IMR-90 (cell line): ENCODE results near the gene GRM8. TPM values are rescaled to one million over a fixed set of nuclear protein-coding genes. Genes with fewer than 3 reads are reported as not detected.

Experiments
- ATAC-seq: fragments of 200-7000 bp; cut with Tn5 transposase; 2 replicates; pipeline ENCODE4 v1.9.1; 2020; ENCODE audit warnings: low read depth, mild to moderate bottlenecking, moderate library complexity
- BruUV-seq: library from RNA; stranded (reverse); fragments of 400-500 nt; replicated peaks from 2 replicates; lab custom pipeline; 2021; lab: Mats Ljungman, UMichigan
- CTCF ChIA-PET: fragments of 300-600 bp; formaldehyde crosslinking; extraction: SDS; loops from one replicate; lab custom pipeline; 2021; ENCODE audit warnings: antibody characterized with exemption; lab: Yijun Ruan, JAX
- POLR2A ChIA-PET: fragments of 300-600 bp; sonication (Branson Sonifier 250); formaldehyde crosslinking; loops from one replicate; lab custom pipeline; 2022; ENCODE audit warnings: antibody characterized with exemption; ENCODE audit not compliant: unreplicated experiment; lab: Charles Lee
- DNase-seq: peaks from one replicate; pipeline ENCODE4 v3.0.0; 2013
- H2AFZ ChIP-seq: replicated peaks from 2 replicates; pipeline ENCODE3; 2013; ENCODE audit warnings: low read length, mild to moderate bottlenecking; ENCODE audit not compliant: poor library complexity
- H2AK5ac ChIP-seq: 2 replicates; pipeline ENCODE4 v1.6.1; 2013; ENCODE audit warnings: low read depth, low read length, inconsistent platforms
- H2AK9ac ChIP-seq: replicated peaks from 2 replicates; pipeline ENCODE3; 2013; ENCODE audit warnings: mild to moderate bottlenecking, low read depth, low read length, moderate library complexity; ENCODE audit not compliant: poor library complexity
- H2BK120ac ChIP-seq: 2 replicates; pipeline ENCODE4 v1.6.1; 2013; ENCODE audit warnings: low read depth, low read length, inconsistent platforms
- H2BK15ac ChIP-seq: 3 replicates; pipeline ENCODE4 v1.6.1; 2013; ENCODE audit warnings: low read depth, low read length, inconsistent platforms
- H2BK20ac ChIP-seq: 2 replicates; pipeline ENCODE4 v1.6.1; 2013; ENCODE audit warnings: low read depth, mild to moderate bottlenecking, inconsistent platforms, low read length, moderate library complexity
- H2BK5ac ChIP-seq: 2 replicates; pipeline ENCODE4 v1.6.1; 2013; ENCODE audit warnings: mild to moderate bottlenecking, low read depth, low read length, inconsistent platforms; ENCODE audit not compliant: poor library complexity, severe bottlenecking
- H3K14ac ChIP-seq: replicated peaks from 2 replicates; pipeline ENCODE4 v1.6.1; 2013; ENCODE audit warnings: low read depth, low read length, inconsistent platforms
- H3K18ac ChIP-seq: 2 replicates; pipeline ENCODE4 v1.6.1; 2013; ENCODE audit warnings: low read depth, low read length, control low read depth
- H3K23ac ChIP-seq: 2 replicates; pipeline ENCODE4 v1.6.1; 2013; ENCODE audit warnings: low read depth, low read length, inconsistent platforms
- H3K27ac ChIP-seq: 2 replicates; pipeline ENCODE4 v1.5.1; 2013; ENCODE audit warnings: mild to moderate bottlenecking, control low read depth, low read length; ENCODE audit not compliant: insufficient read depth
- H3K27me3 ChIP-seq: 2 replicates; pipeline ENCODE4 v1.6.1; 2013; ENCODE audit warnings: low read length; ENCODE audit not compliant: control insufficient read depth, insufficient read depth
- H3K36me3 ChIP-seq: 2 replicates; pipeline ENCODE4 v1.6.1; 2013; ENCODE audit warnings: low read length, mixed read lengths; ENCODE audit not compliant: control insufficient read depth, insufficient read depth
- H3K4ac ChIP-seq: 2 replicates; pipeline ENCODE4 v1.6.1; 2013; ENCODE audit warnings: low read depth, low read length, inconsistent platforms
- H3K4me1 ChIP-seq: 2 replicates; pipeline ENCODE4 v1.6.1; 2013; ENCODE audit warnings: low read length, mixed read lengths; ENCODE audit not compliant: control insufficient read depth, insufficient read depth
- H3K4me2 ChIP-seq: 2 replicates; pipeline ENCODE4 v1.6.1; 2013; ENCODE audit warnings: low read depth, mild to moderate bottlenecking, control low read depth, low read length, moderate library complexity
- H3K4me3 ChIP-seq: 2 replicates; pipeline ENCODE4 v1.5.1; 2013; ENCODE audit warnings: low read depth, mild to moderate bottlenecking, control low read depth, low read length, moderate library complexity; ENCODE audit not compliant: insufficient read depth
- H3K56ac ChIP-seq: 2 replicates; pipeline ENCODE4 v1.6.1; 2013; ENCODE audit warnings: low read length, inconsistent platforms; ENCODE audit not compliant: insufficient read depth; ENCODE audit errors: extremely low read depth
- H3K79me1 ChIP-seq, 2 experiments: 2 replicates each; pipeline ENCODE4 v1.6.1; 2013; ENCODE audit warnings: low read length in 2 of 2, inconsistent platforms in 1 of 2, low read depth in 1 of 2
- H3K9ac ChIP-seq: 2 replicates; pipeline ENCODE4 v1.6.1; 2013; ENCODE audit warnings: low read depth, low read length, control low read depth
- H3K9me1 ChIP-seq: 2 replicates; pipeline ENCODE4 v1.6.1; 2013; ENCODE audit warnings: low read length, inconsistent platforms; ENCODE audit not compliant: insufficient read depth
- H3K9me3 ChIP-seq: 2 replicates; pipeline ENCODE4 v1.6.1; 2013; ENCODE audit warnings: low read length; ENCODE audit not compliant: control insufficient read depth, insufficient read depth
- H4K20me1 ChIP-seq: 2 replicates; pipeline ENCODE4 v1.6.1; 2013; ENCODE audit warnings: low read length, inconsistent platforms; ENCODE audit not compliant: insufficient read depth
- H4K5ac ChIP-seq: 2 replicates; pipeline ENCODE4 v1.6.1; 2013; ENCODE audit warnings: mild to moderate bottlenecking, low read depth, low read length, control low read depth
- H4K8ac ChIP-seq, 2 experiments: 2 replicates each; pipeline ENCODE4 v1.6.1; 2013; ENCODE audit warnings: low read depth in 2 of 2, low read length in 2 of 2, control low read depth in 1 of 2, inconsistent platforms in 1 of 2
- H4K91ac ChIP-seq: 2 replicates; pipeline ENCODE4 v1.6.1; 2013; ENCODE audit warnings: low read depth, low read length, inconsistent platforms; ENCODE audit not compliant: insufficient read depth
- BHLHE40 ChIP-seq: fragments of 150-350 bp; IDR thresholded peaks from 2 replicates; pipeline ENCODE4 v1.6.1; 2016; ENCODE audit warnings: mild to moderate bottlenecking, low read depth, low read length
- WGBS, 2 experiments: methylation state at CpG; one replicate each; pipeline versions ENCODE4 v1.1.5 to v1.1.7; 2013; ENCODE audit warnings: missing lambda C conversion rate in 2 of 2; ENCODE audit not compliant: insufficient read length in 1 of 2; ENCODE audit errors: extremely low coverage in 2 of 2; 5-methylcytosine and 5-hydroxymethylcytosine counted together
- dilution Hi-C: fragments of 300-500 bp; cut with HindIII; formaldehyde crosslinking; loops from one replicate; pipeline ENCODE4 v1.14.3; 2018; ENCODE audit warnings: low sequenced_read_pairs; ENCODE audit not compliant: unreplicated experiment
- in situ Hi-C: fragments of 300-500 bp; cut with MboI; formaldehyde crosslinking; loops from 3 replicates; pipeline ENCODE4 v1.14.3; 2019; ENCODE audit warnings: low sequenced_read_pairs, inconsistent platforms, mixed read lengths
- intact Hi-C: fragments of 100-400 bp; cut with micrococcal nuclease; formaldehyde crosslinking; loops from 2 replicates; pipeline ENCODE4 v1.10.0; 2022
- polyA plus RNA-seq, 3 experiments: library from polyadenylated mRNA; depleted of rRNA; stranded (reverse); fragments of >200 nt; gene quantifications; 2 replicates each; pipeline ENCODE4 v1.2.3, GENCODE V29; 2012; ENCODE audit warnings: low replicate concordance in 1 of 3
- total RNA-seq: library from RNA; depleted of rRNA; stranded (reverse); fragments of >200 nt; gene quantifications from 2 replicates; pipeline ENCODE4 v1.2.3, GENCODE V29; 2012

Gene GRM8
- total and polyA plus RNA-seq, 2 of the 4 experiments (the other 2 are of a cell fraction): not detected

- no peak for DNase-seq
- Histone ChIP-seq H3K27ac (no peak overlapping the region), H4K91ac (no peak overlapping the region), H3K23ac (no peak overlapping the region), H2AK9ac (no peak overlapping the region), H3K4ac (no peak overlapping the region), H4K8ac (no peak overlapping the region), H3K4me3 (no peak overlapping the region), H3K18ac (no peak overlapping the region), H2BK20ac (no peak overlapping the region), H4K5ac (no peak overlapping the region), H2BK15ac (no peak overlapping the region), H2BK120ac (no peak overlapping the region), H3K36me3 (no peaks in the 10 kb centered on the region), H3K9me3 (no peaks in the 10 kb centered on the region), H3K9ac (no peak overlapping the region), H3K79me1 (no peaks in the 10 kb centered on the region), H4K20me1 (no peaks in the 10 kb centered on the region), H2AK5ac (no peak overlapping the region), H3K27me3 (peaks cover 13% of the 10 kb centered on the region), H3K14ac (no peak overlapping the region), H2BK5ac (no peak overlapping the region), H2AFZ (no peak overlapping the region), H3K9me1 (no peaks in the 10 kb centered on the region), H3K4me2 (no peak overlapping the region), H3K4me1 (no peaks in the 10 kb centered on the region), H3K56ac (no peak overlapping the region)
- intact Hi-C loops: no loop called here
- no peak for ATAC-seq
- dilution Hi-C loops: no loop called here
- WGBS, 2 experiments: no CpG with 5 or more reads among the region's 3 CpGs
- CTCF ChIA-PET: no interaction called here
- POLR2A ChIA-PET: no interaction called here
- no TSS peak for BruUV-seq
- TF ChIP-seq BHLHE40: no peak
- in situ Hi-C loops: no loop called here
Measured at GRCh38 chr7:127245002-127245401, 7.7 kb downstream of the GRM8 start.
